GM12878 (cell line): ENCODE data around the gene CMC1. TPM values are rescaled to one million over a fixed set of nuclear protein-coding genes. Genes with fewer than 3 reads are reported as not detected.

Experiments used
- ATAC-seq: fragments of 200-7000 bp; cut with Tn5 transposase; 3 replicates; pipeline ENCODE4 v1.9.1; 2020; ENCODE audit warnings: mild to moderate bottlenecking, moderate library complexity
- BruUV-seq: library from RNA; stranded (reverse); fragments of 400-500 nt; replicated peaks from 2 replicates; lab custom pipeline; 2021; lab: Mats Ljungman, UMichigan
- CTCF ChIA-PET: fragments of 300-600 bp; sonication (Branson Sonifier 250); formaldehyde crosslinking; extraction: SDS; loops from one replicate; lab custom pipeline; 2021; ENCODE audit warnings: inconsistent platforms; lab: Yijun Ruan, JAX
- POLR2A ChIA-PET: fragments of 350-600 bp; formaldehyde crosslinking; extraction: SDS; loops from one replicate; lab custom pipeline; 2021; ENCODE audit warnings: inconsistent platforms; lab: Charles Lee
- RAD21 ChIA-PET: fragments of 300-600 bp; sonication (Branson Sonifier 250); formaldehyde crosslinking; loops from one replicate; lab custom pipeline; 2023; ENCODE audit warnings: antibody characterized with exemption; ENCODE audit not compliant: unreplicated experiment; lab: Charles Lee
- SMC1A ChIA-PET: fragments of 300-600 bp; sonication (Branson Sonifier 250); formaldehyde crosslinking; loops from one replicate; lab custom pipeline; 2023; ENCODE audit not compliant: unreplicated experiment, uncharacterized antibody; lab: Charles Lee
- DNase-seq: peaks from one replicate; pipeline ENCODE4 v3.0.0-alpha.2; 2011; ENCODE audit warnings: low read depth, low spot score
- FAIRE-seq: peaks from 3 replicates; lab custom pipeline; 2011; peaks lifted over from hg19 to GRCh38; lab: Jason Lieb, UNC
- H2AFZ ChIP-seq: 2 replicates; pipeline ENCODE4 v1.6.0; 2011; ENCODE audit warnings: low read depth, low read length, control low read depth; ENCODE audit not compliant: control insufficient read depth
- H3K27ac ChIP-seq: 2 replicates; pipeline ENCODE4 v1.5.1; 2011; ENCODE audit warnings: control low read depth; ENCODE audit not compliant: control insufficient read depth, insufficient read depth
- H3K27me3 ChIP-seq, 2 experiments: replicated peaks in 1 of 2; 2 replicates each; pipeline versions ENCODE4 v1.6.0 to v1.6.1; 2011; ENCODE audit warnings: low read length in 1 of 2; ENCODE audit not compliant: control insufficient read depth in 2 of 2, insufficient read depth in 2 of 2
- H3K36me3 ChIP-seq, 2 experiments: 2 replicates each; pipeline ENCODE4 v1.5.1; 2011; ENCODE audit warnings: low read length in 1 of 2; ENCODE audit not compliant: control insufficient read depth in 2 of 2, insufficient read depth in 2 of 2
- H3K4me1 ChIP-seq: 2 replicates; pipeline ENCODE4 v1.6.1; 2011; ENCODE audit warnings: mild to moderate bottlenecking, low read length, moderate library complexity, mixed read lengths; ENCODE audit not compliant: control insufficient read depth, insufficient read depth
- H3K4me2 ChIP-seq: 2 replicates; pipeline ENCODE4 v1.6.0; 2011; ENCODE audit warnings: control low read depth; ENCODE audit not compliant: control insufficient read depth, insufficient read depth
- H3K4me3 ChIP-seq: fragments of 200-600 bp; sonication (generic); 2 replicates; pipeline ENCODE4 v1.5.1; 2016
- H3K79me2 ChIP-seq: 2 replicates; pipeline ENCODE4 v1.6.0; 2011; ENCODE audit warnings: low read length; ENCODE audit not compliant: control insufficient read depth, insufficient read depth
- H3K9ac ChIP-seq: 2 replicates; pipeline ENCODE4 v1.8.0; 2011; ENCODE audit warnings: low read length, control low read depth, mixed read lengths; ENCODE audit not compliant: control insufficient read depth, insufficient read depth
- H3K9me3 ChIP-seq: replicated peaks from 3 replicates; pipeline ENCODE4 v1.5.1; 2011; ENCODE audit warnings: mild to moderate bottlenecking, low read length; ENCODE audit not compliant: control insufficient read depth, insufficient read depth
- H4K20me1 ChIP-seq: 2 replicates; pipeline ENCODE4 v1.6.0; 2011; ENCODE audit not compliant: control insufficient read depth, insufficient read depth
- ATF7 ChIP-seq: fragments of 450-650 bp; IDR thresholded peaks from 2 replicates; pipeline ENCODE4 v1.6.1; 2016; ENCODE audit warnings: low read depth, mild to moderate bottlenecking
- BMI1 ChIP-seq: fragments of 450-650 bp; IDR thresholded peaks from 2 replicates; pipeline ENCODE4 v1.6.1; 2016; ENCODE audit warnings: mild to moderate bottlenecking, moderate library complexity, borderline replicate concordance
- ETV6 ChIP-seq, 2 experiments: fragments of 450-650 bp in 1 of 2; IDR thresholded peaks in 1 of 2; conservative IDR thresholded peaks in 1 of 2; 2 replicates each; pipeline ENCODE4 v1.6.1; 2014; ENCODE audit warnings: antibody characterized with exemption in 1 of 2, borderline replicate concordance in 1 of 2, low read depth in 1 of 2, mild to moderate bottlenecking in 1 of 2, moderate library complexity in 1 of 2
- JUNB ChIP-seq: IDR thresholded peaks from 2 replicates; pipeline ENCODE4 v1.6.1; 2016; ENCODE audit warnings: antibody characterized with exemption, mild to moderate bottlenecking
- KDM1A ChIP-seq: fragments of 200-600 bp; sonication (generic); IDR thresholded peaks from 2 replicates; pipeline ENCODE4 v1.6.1; 2016; ENCODE audit warnings: borderline replicate concordance
- MLLT1 ChIP-seq: fragments of 450-650 bp; IDR thresholded peaks from 2 replicates; pipeline ENCODE4 v1.6.1; 2016; ENCODE audit warnings: mild to moderate bottlenecking
- NR2C1 ChIP-seq: fragments of 450-650 bp; IDR thresholded peaks from 2 replicates; pipeline ENCODE4 v1.6.1; 2017; ENCODE audit warnings: antibody characterized with exemption, mild to moderate bottlenecking, moderate library complexity
- ZBTB40 ChIP-seq: fragments of 450-650 bp; IDR thresholded peaks from 2 replicates; pipeline ENCODE4 v1.6.1; 2016; ENCODE audit warnings: mild to moderate bottlenecking, moderate library complexity, borderline replicate concordance
- ZNF592 ChIP-seq: fragments of 450-650 bp; IDR thresholded peaks from 2 replicates; pipeline ENCODE4 v1.6.1; 2017; ENCODE audit warnings: mild to moderate bottlenecking, moderate library complexity
- in situ Hi-C: fragments of 300-500 bp; cut with MboI; formaldehyde crosslinking; loops from 9 replicates; pipeline ENCODE4 v1.14.3; 2018; ENCODE audit warnings: mixed read lengths
- intact Hi-C: fragments of 100-400 bp; cut with micrococcal nuclease; formaldehyde crosslinking; loops from one replicate; pipeline ENCODE4 v1.14.2; 2022; ENCODE audit not compliant: unreplicated experiment
- polyA plus RNA-seq, 11 experiments: library from polyadenylated mRNA; depleted of rRNA in 4 of 11; unstranded in 6 of 11; stranded (reverse) in 5 of 11; fragments of >200 nt; fragmentation: Nextera tagmentation in 4 of 11; fragmentation: Illumina TruSeq in 1 of 11; extraction: Ambion mirVana in 4 of 11; extraction: Trizol in 1 of 11; gene quantifications; 1 replicate in 1 of 11; 2 replicates in 10 of 11; pipeline versions ENCODE4 v1.2.1 to v1.2.3, GENCODE V29; 2011 to 2016; ENCODE audit warnings: inconsistent platforms in 2 of 11, missing spikeins in 2 of 11, low read depth in 1 of 11
- total RNA-seq, 4 experiments: library from RNA; depleted of rRNA in 3 of 4; stranded (reverse); fragments of >200 nt in 3 of 4; fragmentation: Illumina TruSeq in 1 of 4; extraction: Trizol in 1 of 4; gene quantifications; 2 replicates each; pipeline versions ENCODE4 v1.2.1 to v1.2.3, GENCODE V29; 2013 to 2021
- TF ChIP-seq, protein P1 (sequence below): fragments of 450-650 bp; IDR thresholded peaks from 2 replicates; pipeline ENCODE4 v1.6.1; 2018; ENCODE audit warnings: mild to moderate bottlenecking, low read depth, moderate library complexity; ENCODE audit not compliant: partially characterized antibody

CMC1 gene
- total and polyA plus RNA-seq, 10 of the 15 experiments (the other 5 are each of a cell fraction or from before 2014, with no cell fraction given): 12.3 to 118 (median 29.3) TPM

DNA sequence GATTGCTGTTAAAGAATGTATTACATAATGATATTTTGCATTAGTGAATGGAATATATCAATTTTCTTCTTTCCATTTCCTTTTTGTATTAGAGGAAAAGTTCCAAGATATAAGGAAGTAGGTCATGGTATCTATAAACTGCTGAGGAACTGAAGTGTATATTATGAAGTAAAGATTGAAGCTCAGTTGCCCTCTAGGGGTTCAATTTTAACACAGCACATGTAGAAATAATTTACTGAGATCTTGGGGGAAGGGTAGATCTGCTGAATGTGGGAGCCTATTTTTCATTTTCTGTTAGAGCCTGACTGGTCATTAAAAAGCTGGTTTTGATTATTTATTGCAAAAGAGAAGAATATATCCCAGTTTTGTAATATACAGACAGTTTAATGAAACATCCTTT is 45.2 kb downstream of the CMC1 start:
- ChIA-PET SMC1A (interaction anchor here (0.7 to 4.6 kb wide), 25 partner anchors 11 to 574 kb away, joined by 3 to 37 read pairs (median 3); partner anchors contain the start of gene EOMES), CTCF (interaction anchor here (0.7 to 4.9 kb wide), 22 partner anchors 11 to 605 kb away, joined by 3 to 35 read pairs (median 4); partner anchors contain the start of gene EOMES), RAD21 (interaction anchor here (0.8 to 7.4 kb wide), 23 partner anchors 8 to 574 kb away, joined by 3 to 62 read pairs (median 5); partner anchors contain the start of gene EOMES), POLR2A (interaction anchor here (0.6 to 1.2 kb wide), 4 partner anchors 35 to 572 kb away, joined by 3 to 4 read pairs (median 3); no protein-coding TSS in a partner anchor)
- FAIRE-seq (peak; percentile 84), ATAC-seq (peak; percentile 96), DNase-seq (peak; percentile 8)
- H3K9ac ChIP-seq: no peak overlapping the region
- no peaks in the 10 kb centered on the region for H4K20me1 ChIP-seq
- peaks cover 0 to 4% of the 10 kb centered on the region in 2 experiments; a peak in 3 of 4 replicates for H3K36me3 ChIP-seq
- in situ Hi-C loops (no loop called here), intact Hi-C loops (loop anchor here (1.0 to 5.0 kb wide), 5 partner anchors 40 to 574 kb away; no protein-coding TSS in a partner anchor)
- no peak overlapping the region for H2AFZ ChIP-seq
- no peaks in the 10 kb centered on the region for H3K79me2 ChIP-seq
- H3K27ac ChIP-seq: no peak overlapping the region
- H3K4me2 ChIP-seq: no peak overlapping the region
- H3K4me1 ChIP-seq: no peaks in the 10 kb centered on the region
- H3K4me3 ChIP-seq: no peak overlapping the region
- H3K9me3 ChIP-seq: peaks cover 4% of the 10 kb centered on the region; the same call in 2 of the 3 replicates
- no peaks in the 10 kb centered on the region for H3K27me3 ChIP-seq
- no TSS peak for BruUV-seq
- TF ChIP-seq ZBTB40 (no peak), NR2C1 (0 out of 2 replicates have a peak, but pooled peaks have one; percentile 8), MLLT1 (no peak), ETV6 (conservative IDR thresholded peaks at IDR 0.05 in 1 of 2, IDR thresholded peaks at IDR 0.05 in 1 of 2; ENCODE audit: borderline replicate concordance in 1 of 2, low read depth in 1 of 2) (no peak), KDM1A (no peak), BMI1 (no peak), ZNF592 (0 out of 2 replicates have a peak, but pooled peaks have one; percentile 52), ATF7 (peak; percentile 50; the same call in 1 of the 2 replicates), JUNB (no peak)
- TF ChIP-seq, protein P1, sequence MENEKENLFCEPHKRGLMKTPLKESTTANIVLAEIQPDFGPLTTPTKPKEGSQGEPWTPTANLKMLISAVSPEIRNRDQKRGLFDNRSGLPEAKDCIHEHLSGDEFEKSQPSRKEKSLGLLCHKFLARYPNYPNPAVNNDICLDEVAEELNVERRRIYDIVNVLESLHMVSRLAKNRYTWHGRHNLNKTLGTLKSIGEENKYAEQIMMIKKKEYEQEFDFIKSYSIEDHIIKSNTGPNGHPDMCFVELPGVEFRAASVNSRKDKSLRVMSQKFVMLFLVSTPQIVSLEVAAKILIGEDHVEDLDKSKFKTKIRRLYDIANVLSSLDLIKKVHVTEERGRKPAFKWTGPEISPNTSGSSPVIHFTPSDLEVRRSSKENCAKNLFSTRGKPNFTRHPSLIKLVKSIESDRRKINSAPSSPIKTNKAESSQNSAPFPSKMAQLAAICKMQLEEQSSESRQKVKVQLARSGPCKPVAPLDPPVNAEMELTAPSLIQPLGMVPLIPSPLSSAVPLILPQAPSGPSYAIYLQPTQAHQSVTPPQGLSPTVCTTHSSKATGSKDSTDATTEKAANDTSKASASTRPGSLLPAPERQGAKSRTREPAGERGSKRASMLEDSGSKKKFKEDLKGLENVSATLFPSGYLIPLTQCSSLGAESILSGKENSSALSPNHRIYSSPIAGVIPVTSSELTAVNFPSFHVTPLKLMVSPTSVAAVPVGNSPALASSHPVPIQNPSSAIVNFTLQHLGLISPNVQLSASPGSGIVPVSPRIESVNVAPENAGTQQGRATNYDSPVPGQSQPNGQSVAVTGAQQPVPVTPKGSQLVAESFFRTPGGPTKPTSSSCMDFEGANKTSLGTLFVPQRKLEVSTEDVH: no peak
